H9 (cell line): ENCODE measurements around the gene VWA5B1. TPM values are rescaled to one million over a fixed set of nuclear protein-coding genes. Genes with fewer than 3 reads are reported as not detected.

Source experiments
- DNase-seq: peaks from one replicate; pipeline ENCODE4 v3.0.0-alpha.2; 2017
- H2AFZ ChIP-seq: one replicate; pipeline ENCODE4 v1.6.1; 2013; ENCODE audit warnings: mild to moderate bottlenecking, low read length, control low read depth, moderate library complexity
- H2AK5ac ChIP-seq: 2 replicates; pipeline ENCODE4 v1.6.1; 2013; ENCODE audit warnings: low read length, control low read depth, mixed read lengths; ENCODE audit not compliant: insufficient read length
- H2BK120ac ChIP-seq: one replicate; pipeline ENCODE4 v1.6.1; 2013; ENCODE audit warnings: low read depth, mild to moderate bottlenecking, low read length, control low read depth, inconsistent platforms; ENCODE audit not compliant: poor library complexity, severe bottlenecking
- H2BK12ac ChIP-seq: 2 replicates; pipeline ENCODE4 v1.6.1; 2013; ENCODE audit warnings: low read length, control low read depth, mixed read lengths, low read depth; ENCODE audit not compliant: insufficient read length
- H2BK15ac ChIP-seq: 2 replicates; pipeline ENCODE4 v1.6.1; 2013; ENCODE audit warnings: low read depth, low read length, control low read depth
- H2BK20ac ChIP-seq: one replicate; pipeline ENCODE4 v1.6.1; 2013; ENCODE audit warnings: low read depth, mild to moderate bottlenecking, low read length, control low read depth, inconsistent platforms; ENCODE audit not compliant: poor library complexity, severe bottlenecking
- H2BK5ac ChIP-seq: 2 replicates; pipeline ENCODE4 v1.6.1; 2013; ENCODE audit warnings: low read length, control low read depth, mixed read lengths; ENCODE audit not compliant: insufficient read length
- H3K14ac ChIP-seq: 2 replicates; pipeline ENCODE4 v1.6.1; 2013; ENCODE audit warnings: low read length, control low read depth; ENCODE audit not compliant: insufficient read depth
- H3K18ac ChIP-seq: 2 replicates; pipeline ENCODE4 v1.6.1; 2013; ENCODE audit warnings: low read depth, mild to moderate bottlenecking, mixed read lengths, low read length, control low read depth; ENCODE audit not compliant: insufficient read length
- H3K23ac ChIP-seq: 2 replicates; pipeline ENCODE4 v1.6.1; 2013; ENCODE audit warnings: low read length, control low read depth, mixed read lengths, low read depth; ENCODE audit not compliant: insufficient read length
- H3K23me2 ChIP-seq: 2 replicates; pipeline ENCODE4 v1.6.1; 2013; ENCODE audit warnings: low read depth, mild to moderate bottlenecking, mixed read lengths, low read length, control low read depth; ENCODE audit not compliant: insufficient read length, poor library complexity, severe bottlenecking
- H3K27ac ChIP-seq: 2 replicates; pipeline ENCODE4 v1.5.1; 2013; ENCODE audit warnings: low read length, control low read depth, mixed read lengths, low read depth; ENCODE audit not compliant: insufficient read length
- H3K27me3 ChIP-seq: 2 replicates; pipeline ENCODE4 v1.6.1; 2013; ENCODE audit warnings: low read length, control low read depth, inconsistent platforms; ENCODE audit not compliant: insufficient read depth
- H3K4ac ChIP-seq: 2 replicates; pipeline ENCODE4 v1.6.1; 2013; ENCODE audit warnings: low read depth, mild to moderate bottlenecking, control low read depth, inconsistent platforms, low read length, moderate library complexity
- H3K4me1 ChIP-seq: 2 replicates; pipeline ENCODE4 v1.6.1; 2013; ENCODE audit warnings: low read length, control low read depth, inconsistent platforms; ENCODE audit not compliant: insufficient read depth
- H3K4me2 ChIP-seq: 2 replicates; pipeline ENCODE4 v1.6.1; 2013; ENCODE audit warnings: low read length, control low read depth, mixed read lengths; ENCODE audit not compliant: insufficient read length, insufficient read depth
- H3K56ac ChIP-seq: 2 replicates; pipeline ENCODE4 v1.6.1; 2013; ENCODE audit warnings: low read depth, mild to moderate bottlenecking, mixed read lengths, low read length, control low read depth; ENCODE audit not compliant: insufficient read length
- H3K79me1 ChIP-seq: 2 replicates; pipeline ENCODE4 v1.6.1; 2013; ENCODE audit warnings: low read depth, mild to moderate bottlenecking, moderate library complexity, low read length, control low read depth, inconsistent platforms; ENCODE audit not compliant: insufficient read depth, poor library complexity, severe bottlenecking
- H3K79me2 ChIP-seq: 2 replicates; pipeline ENCODE4 v1.6.1; 2013; ENCODE audit warnings: low read length, control low read depth, inconsistent platforms; ENCODE audit not compliant: insufficient read depth
- H3K9ac ChIP-seq: 2 replicates; pipeline ENCODE4 v1.6.1; 2013; ENCODE audit warnings: low read length, control low read depth, mixed read lengths; ENCODE audit not compliant: insufficient read length; ENCODE audit errors: extremely low read depth
- H3K9me3 ChIP-seq: one replicate; pipeline ENCODE4 v1.6.1; 2013; ENCODE audit warnings: low read depth, low read length, inconsistent platforms; ENCODE audit not compliant: control insufficient read depth
- H3T11ph ChIP-seq: one replicate; pipeline ENCODE4 v1.6.1; 2013; ENCODE audit warnings: mild to moderate bottlenecking, low read length, control low read depth, inconsistent platforms
- H4K20me1 ChIP-seq: one replicate; pipeline ENCODE4 v1.6.1; 2013; ENCODE audit not compliant: control insufficient read depth, insufficient read length, insufficient read depth
- H4K5ac ChIP-seq: 2 replicates; pipeline ENCODE4 v1.6.1; 2013; ENCODE audit warnings: low read depth, mild to moderate bottlenecking, mixed read lengths, low read length, control low read depth; ENCODE audit not compliant: insufficient read length
- H4K8ac ChIP-seq: replicated peaks from 2 replicates; pipeline ENCODE4 v1.6.1; 2013; ENCODE audit warnings: low read length, control low read depth, mixed read lengths, low read depth; ENCODE audit not compliant: insufficient read length
- H4K91ac ChIP-seq: 2 replicates; pipeline ENCODE4 v1.6.1; 2013; ENCODE audit warnings: low read depth, mild to moderate bottlenecking, moderate library complexity, mixed read lengths, low read length, control low read depth; ENCODE audit not compliant: insufficient read length
- H3K27ac Mint-ChIP-seq, 3 experiments: 2 replicates in 2 of 3; 3 replicates in 1 of 3; pipeline ENCODE4 v1.8.0; 2020 to 2021; ENCODE audit warnings: mixed read lengths in 3 of 3, mild to moderate bottlenecking in 1 of 3, moderate library complexity in 1 of 3
- H3K27me3 Mint-ChIP-seq: 2 replicates; pipeline ENCODE4 v1.8.0; 2021; ENCODE audit warnings: low read depth, mild to moderate bottlenecking, moderate library complexity, mixed read lengths
- H3K36me3 Mint-ChIP-seq, 3 experiments: 2 replicates in 2 of 3; 3 replicates in 1 of 3; pipeline ENCODE4 v1.8.0; 2020 to 2021; ENCODE audit warnings: low read depth in 3 of 3, mixed read lengths in 3 of 3; ENCODE audit not compliant: insufficient read depth in 1 of 3
- H3K4me1 Mint-ChIP-seq, 2 experiments: 2 replicates each; pipeline ENCODE4 v1.8.0; 2020; ENCODE audit warnings: mixed read lengths in 2 of 2
- H3K4me3 Mint-ChIP-seq, 2 experiments: 2 replicates in 1 of 2; 3 replicates in 1 of 2; pipeline ENCODE4 v1.8.0; 2020 to 2021; ENCODE audit warnings: mild to moderate bottlenecking in 2 of 2, mixed read lengths in 2 of 2, moderate library complexity in 1 of 2
- H3K9me3 Mint-ChIP-seq, 2 experiments: 2 replicates in 1 of 2; 3 replicates in 1 of 2; pipeline ENCODE4 v1.8.0; 2020; ENCODE audit warnings: mild to moderate bottlenecking in 2 of 2, mixed read lengths in 2 of 2, moderate library complexity in 1 of 2
- CTCF ChIP-seq: fragments of 200-600 bp; sonication (generic); conservative IDR thresholded peaks from 3 replicates; pipeline ENCODE4 v1.8.0; 2021; ENCODE audit warnings: antibody characterized with exemption, mild to moderate bottlenecking
- WGBS: extraction: QIAGEN DNeasy Blood & Tissue Kit; methylation state at CpG from one replicate; pipeline ENCODE4 v1.1.7; 2013; ENCODE audit warnings: missing lambda C conversion rate, low lambda C conversion rate, mixed read lengths; ENCODE audit not compliant: insufficient read length; ENCODE audit errors: extremely low coverage; 5-methylcytosine and 5-hydroxymethylcytosine counted together
- total RNA-seq: library from RNA; stranded (reverse); gene quantifications from 2 replicates; pipeline ENCODE4 v1.2.1, GENCODE V29; 2021

The VWA5B1 gene
- total RNA-seq, 1 experiment from 2014 or later, result not detected

- H3K36me3 Mint-ChIP-seq, result no peaks in the 10 kb centered on the region; a peak in 1 of 7 replicates
- no peak overlapping the region for H3K4me3 Mint-ChIP-seq
- Histone ChIP-seq H3K4ac (no peak overlapping the region), H4K91ac (no peak overlapping the region), H4K8ac (no peak overlapping the region), H3K14ac (no peak overlapping the region), H3K79me2 (no peaks in the 10 kb centered on the region), H3K18ac (no peak overlapping the region), H3K9me3 (no peaks in the 10 kb centered on the region), H2BK20ac (no peak overlapping the region), H3K23ac (no peak overlapping the region), H3K4me2 (no peak overlapping the region), H2BK12ac (no peak overlapping the region), H3T11ph (no peak overlapping the region), H4K20me1 (no peaks in the 10 kb centered on the region), H3K79me1 (no peaks in the 10 kb centered on the region), H2AFZ (no peak overlapping the region), H2BK5ac (no peak overlapping the region), H3K23me2 (peaks cover 12% of the 10 kb centered on the region), H2BK120ac (no peak overlapping the region), H3K56ac (no peak overlapping the region), H4K5ac (no peak overlapping the region), H3K27ac (no peak overlapping the region), H3K27me3 (peaks cover 17% of the 10 kb centered on the region; the same call in 1 of the 2 replicates), H2BK15ac (no peak overlapping the region), H2AK5ac (no peak overlapping the region), H3K9ac (no peak overlapping the region), H3K4me1 (no peaks in the 10 kb centered on the region)
- no peak overlapping the region for H3K27ac Mint-ChIP-seq
- DNase-seq, result no peak
- peaks cover 97% of the 10 kb centered on the region for H3K27me3 Mint-ChIP-seq
- H3K4me1 Mint-ChIP-seq, result peaks cover 0 to 20% of the 10 kb centered on the region in 2 experiments; a peak in 2 of 4 replicates
- no CpG with 5 or more reads among the region's 7 CpGs for WGBS
- no peak for TF ChIP-seq CTCF
- H3K9me3 Mint-ChIP-seq, result no peaks in the 10 kb centered on the region; a peak in 2 of 5 replicates
Measured at GRCh38 chr1:20368866-20369470, 78.3 kb downstream of the VWA5B1 start.
